ENCODE data around the gene IFT22.
A peak's percentile ranks its signal among the peaks of the same experiment; 100 is the strongest.
"Not testable (repeated sequence)": the region's sequence is repeated elsewhere in the genome, so short reads cannot be mapped to it uniquely, and the experiment has no call there.

The IFT22 gene

GRCh38 chr7:101321491-101322401 lies at the start of gene IFT22:
TSS of gene IFT22 (minus strand) at chr7:101321812. CDS start at chr7:101321709, 103 bp downstream.
- DNase-seq (ENCODE audit: low read depth in 2 of 2): peak; percentile 66 to 71

- no peak for DNase-seq (ENCODE audit: low read depth in 2 of 2)
Measured at GRCh38 chr7:101370836-101371235, 49.2 kb upstream of the IFT22 start.

GRCh38 chr7:101368422-101369165 lies 47.0 kb upstream of the IFT22 start:
- DNase-seq (ENCODE audit: low read depth in 2 of 2): no peak

DNA sequence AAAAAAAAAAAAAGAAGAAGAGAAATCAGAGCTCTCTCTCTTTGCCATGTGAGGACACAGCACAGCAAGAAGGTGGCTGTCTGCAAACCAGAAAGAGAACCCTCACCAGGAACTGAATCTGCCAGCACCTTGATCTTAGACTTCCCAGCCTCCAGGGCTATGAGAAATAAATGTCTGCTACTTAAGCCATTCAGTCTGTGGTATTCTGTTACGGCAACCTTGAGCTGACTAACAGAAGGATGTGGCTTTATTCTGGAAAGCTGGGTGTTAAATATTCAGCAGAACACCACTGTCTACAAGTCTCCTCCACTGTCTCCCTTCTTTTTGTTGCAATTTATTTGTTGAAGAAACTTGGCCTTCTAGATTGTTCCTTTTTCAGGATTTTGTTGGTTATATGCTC lies 46.1 kb upstream of the IFT22 start:
- no peak for DNase-seq (ENCODE audit: low read depth in 2 of 2)

DNA sequence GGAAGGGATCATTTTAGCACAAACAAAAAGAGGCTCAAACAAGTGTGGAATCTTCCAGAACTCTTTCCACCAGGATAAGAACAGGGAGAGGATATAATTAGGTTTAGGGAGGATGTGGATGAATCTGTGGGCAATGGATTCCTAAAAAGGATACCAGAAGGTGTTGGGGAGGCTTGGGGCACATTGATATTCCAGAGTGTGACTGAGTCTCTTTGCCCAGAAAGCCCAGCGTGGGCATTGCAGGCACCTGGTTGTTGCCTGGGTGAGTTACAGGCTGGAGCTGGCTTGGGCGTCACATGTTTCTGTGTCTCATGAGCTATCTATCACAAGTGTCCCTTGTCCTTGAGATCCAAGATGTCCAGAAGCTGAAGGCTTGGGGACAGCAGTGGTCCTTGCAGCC lies 44.3 kb upstream of the IFT22 start:
- no peak for DNase-seq (ENCODE audit: low read depth in 2 of 2)

DNA sequence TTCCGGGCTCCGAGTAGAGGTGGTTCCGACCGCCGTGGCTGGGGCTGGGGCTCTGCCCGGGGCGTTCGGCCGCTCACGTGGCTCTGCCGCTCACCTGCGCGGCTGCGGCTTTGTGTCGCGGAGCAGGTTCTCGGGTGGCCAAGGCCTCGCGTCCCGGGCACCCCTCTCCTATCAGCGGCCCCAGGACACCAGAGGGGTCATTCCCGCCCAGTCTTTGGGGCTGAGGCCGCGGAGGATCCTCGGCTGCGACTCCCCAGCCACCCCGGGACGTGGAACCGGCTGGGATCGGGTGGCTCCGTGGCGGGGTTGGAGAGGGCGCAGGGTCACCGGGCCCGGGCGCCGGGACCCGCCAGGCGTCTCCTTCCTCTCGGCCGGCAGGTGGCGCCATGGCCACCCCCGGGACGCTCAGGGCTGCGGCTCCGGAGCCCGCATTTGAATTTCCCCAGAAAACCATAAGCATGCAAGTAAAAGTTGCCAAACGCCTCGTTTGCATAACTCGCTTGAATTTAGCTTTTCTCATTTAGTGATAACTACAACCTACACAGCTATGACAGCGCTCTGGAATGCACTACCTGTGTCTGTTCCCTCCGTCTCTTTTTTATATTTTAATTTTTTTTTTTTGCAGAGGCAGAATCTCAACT lies 42.2 kb upstream of the IFT22 start:
- DNase-seq (ENCODE audit: low read depth in 2 of 2): peak; percentile 24 to 31

DNA sequence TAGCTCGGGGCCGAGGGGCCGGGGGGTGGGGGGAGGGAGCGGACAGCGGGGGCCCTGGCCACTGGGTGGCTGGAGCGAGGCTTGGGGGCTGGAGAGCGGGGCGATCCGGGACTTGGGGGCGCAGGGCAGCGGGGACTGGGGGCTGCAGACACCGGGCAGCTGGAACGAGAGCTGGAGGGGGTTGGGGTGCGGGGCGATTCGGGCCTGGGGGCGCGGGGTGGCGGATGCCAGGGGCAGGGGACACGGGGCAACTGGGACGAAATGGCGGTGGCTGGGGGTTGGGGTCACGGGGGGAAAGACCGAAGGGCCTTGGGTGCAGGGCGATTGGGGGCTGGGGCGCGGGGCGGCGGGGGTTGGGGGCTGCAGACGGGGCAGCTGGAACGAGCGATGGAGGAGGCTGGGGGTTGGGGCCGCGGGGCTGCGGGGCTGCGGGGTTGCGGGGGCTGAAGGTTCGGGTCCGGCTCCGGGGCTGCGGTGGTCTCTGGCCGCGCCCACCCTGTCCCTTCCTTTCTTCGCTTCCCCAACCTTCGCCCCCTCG lies 41.7 kb upstream of the IFT22 start:
- no peak for DNase-seq (ENCODE audit: low read depth in 2 of 2)

DNA sequence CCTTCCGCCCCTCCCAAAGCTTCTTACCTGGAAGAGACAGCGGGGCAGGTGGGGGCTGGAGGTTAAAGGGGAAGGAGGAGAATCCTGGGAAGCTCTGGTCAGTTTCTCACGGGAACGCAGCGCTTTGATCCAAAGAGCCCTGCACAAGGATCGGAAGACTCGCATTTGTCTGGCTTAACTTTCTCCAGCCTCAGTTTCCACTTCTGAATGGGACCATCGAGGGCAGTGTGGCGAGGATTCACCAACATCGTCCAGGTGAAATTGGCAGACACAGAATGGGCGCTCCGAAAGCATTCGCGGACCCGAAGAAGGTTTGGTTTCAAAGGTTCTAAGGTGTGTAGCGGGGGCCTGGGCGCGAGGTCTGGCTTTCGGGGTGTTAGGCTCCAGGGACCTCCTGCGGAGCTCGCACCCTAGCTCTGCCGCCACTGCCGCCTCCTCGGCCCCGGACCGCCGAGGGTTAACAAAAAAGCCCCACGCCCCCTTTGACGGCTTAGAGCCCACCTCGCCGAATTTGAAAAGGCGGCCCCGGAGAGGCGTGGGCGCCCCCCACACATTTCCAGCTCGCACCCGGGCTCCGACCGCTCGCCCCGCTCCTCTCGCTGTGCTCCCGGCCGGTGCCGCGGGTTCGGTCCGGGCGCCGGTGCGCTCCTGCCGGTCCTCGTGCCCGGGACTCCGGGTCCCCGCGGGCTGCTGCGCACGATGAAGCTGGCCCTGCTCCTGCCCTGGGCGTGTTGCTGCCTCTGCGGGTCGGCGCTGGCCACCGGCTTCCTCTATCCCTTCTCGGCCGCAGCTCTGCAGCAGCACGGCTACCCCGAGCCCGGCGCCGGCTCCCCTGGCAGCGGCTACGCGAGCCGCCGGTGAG lies 41.0 kb upstream of the IFT22 start, which contains the start of gene COL26A1:
Gene COL26A1 (plus strand): TSS at position 542 of the 862 bp plus-strand sequence. CDS start 158 bp downstream, at position 700.
- no peak for DNase-seq (ENCODE audit: low read depth in 2 of 2)

DNA sequence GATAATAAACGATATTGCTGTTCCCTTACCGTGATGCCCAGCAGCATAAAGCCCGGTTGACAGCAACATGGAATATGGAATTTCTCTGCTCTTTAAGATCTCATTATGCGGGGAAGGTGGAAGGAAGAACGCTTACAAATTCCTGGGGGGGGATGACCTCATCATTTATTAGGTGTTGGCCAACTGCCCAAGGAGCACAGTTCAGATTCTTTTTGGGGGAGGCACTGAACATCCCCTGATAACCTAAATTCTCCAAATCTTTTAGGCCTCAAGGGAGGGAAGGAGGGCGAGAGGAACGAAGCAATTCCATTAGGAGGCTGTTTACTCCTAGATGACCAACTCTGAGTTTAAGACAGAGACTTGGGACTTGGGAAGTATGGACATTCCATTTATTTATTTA lies 35.8 kb upstream of the IFT22 start:
- DNase-seq (ENCODE audit: low read depth in 2 of 2): no peak

DNA sequence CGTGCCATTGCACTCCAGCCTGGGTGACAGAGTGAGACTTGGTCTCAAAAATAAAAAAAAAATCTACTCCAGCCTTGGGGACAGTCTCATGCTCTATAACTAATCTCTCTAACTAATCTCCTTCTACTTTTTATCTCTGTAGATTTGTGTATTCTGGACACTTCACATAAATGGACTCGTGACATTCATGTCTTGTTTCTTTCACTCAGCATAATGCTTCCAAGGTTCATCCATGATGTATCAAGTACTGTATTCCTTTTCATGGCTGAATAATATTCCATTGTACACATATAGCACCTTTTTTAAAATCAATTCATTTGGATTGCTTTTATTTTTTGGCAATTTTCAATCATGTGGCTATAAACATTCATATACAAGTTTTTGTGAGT lies 31.3 kb upstream of the IFT22 start:
- no peak for DNase-seq (ENCODE audit: low read depth in 2 of 2)

DNA sequence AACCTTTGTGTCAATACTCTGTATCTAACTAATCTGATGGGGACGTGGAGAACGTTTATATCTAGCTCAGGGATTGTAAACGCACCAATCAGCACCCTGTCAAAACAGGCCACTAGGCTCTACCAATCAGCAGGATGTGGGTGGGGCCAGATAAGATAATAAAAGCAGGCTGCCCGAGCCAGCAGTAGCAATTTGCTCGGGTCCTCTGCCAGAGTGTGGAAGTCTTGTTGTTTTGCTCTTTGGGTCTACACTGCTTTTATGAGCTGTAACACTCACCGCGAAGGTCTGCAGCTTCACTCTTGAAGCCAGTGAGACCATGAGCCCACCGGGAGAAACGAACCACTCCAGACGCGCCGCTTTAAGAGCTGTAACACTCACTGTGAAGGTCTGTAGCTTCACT lies 27.7 kb upstream of the IFT22 start:
- DNase-seq (ENCODE audit: low read depth in 2 of 2): not testable (repeated sequence)

DNA sequence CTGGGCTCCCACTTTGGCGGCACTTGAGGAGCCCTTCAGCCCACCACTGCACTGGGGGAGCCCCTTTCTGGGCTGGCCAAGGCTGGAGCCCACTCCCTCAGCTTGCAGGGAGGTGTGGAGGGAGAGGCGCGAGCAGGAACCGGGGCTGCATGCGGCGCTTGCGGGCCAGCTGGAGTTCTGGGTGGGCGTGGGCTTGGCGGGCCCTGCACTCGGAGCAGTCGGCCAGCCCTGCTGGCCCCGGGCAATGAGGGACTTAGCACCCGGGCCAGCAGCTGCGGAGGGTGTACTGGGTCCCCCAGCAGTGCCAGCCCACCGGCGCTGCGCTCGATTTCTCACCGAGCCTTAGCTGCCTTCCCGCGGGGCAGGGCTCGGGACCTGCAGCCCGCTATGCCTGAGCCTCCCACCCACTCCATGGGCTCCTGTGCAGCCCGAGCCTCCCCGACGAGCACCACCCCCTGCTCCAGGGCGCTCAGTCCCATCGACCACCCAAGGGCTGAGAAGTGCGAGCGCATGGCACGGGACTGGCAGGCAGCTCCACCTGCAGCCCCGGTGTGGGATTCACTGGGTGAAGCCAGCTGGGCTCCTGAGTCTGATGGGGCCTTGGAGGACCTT lies 26.9 kb upstream of the IFT22 start:
- DNase-seq (ENCODE audit: low read depth in 2 of 2): not testable (repeated sequence)

- no peak for DNase-seq (ENCODE audit: low read depth in 2 of 2)
Measured at GRCh38 chr7:101347477-101347876, 25.9 kb upstream of the IFT22 start.

DNA sequence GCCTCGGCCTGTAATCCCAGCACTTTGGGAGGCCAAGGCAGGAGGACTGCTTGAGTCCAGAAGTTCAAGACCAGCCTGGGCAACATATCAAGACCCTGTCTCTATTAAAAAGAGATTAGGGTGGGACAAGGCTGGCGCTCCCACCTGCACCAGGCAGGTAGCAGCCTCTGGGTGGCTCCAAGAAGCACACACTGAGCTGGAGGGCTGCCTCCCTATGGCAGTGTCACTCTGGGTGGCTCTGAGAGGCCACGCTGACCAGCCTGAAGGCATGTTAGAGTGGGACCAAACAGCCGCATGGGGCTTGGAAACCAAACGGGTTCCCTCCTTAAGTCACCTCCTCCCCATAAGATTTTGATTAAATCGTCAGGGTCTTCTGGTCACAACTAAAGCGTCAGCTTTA lies 21.3 kb upstream of the IFT22 start:
- DNase-seq (ENCODE audit: low read depth in 2 of 2): no peak

- DNase-seq (ENCODE audit: low read depth in 2 of 2): no peak
Measured at GRCh38 chr7:101340379-101340778, 18.8 kb upstream of the IFT22 start.

GRCh38 chr7:101333912-101334311 lies 12.3 kb upstream of the IFT22 start:
- DNase-seq (ENCODE audit: low read depth in 2 of 2): no peak

GRCh38 chr7:101332026-101332425 lies 10.4 kb upstream of the IFT22 start:
- no peak for DNase-seq (ENCODE audit: low read depth in 2 of 2)

- no peak for DNase-seq (ENCODE audit: low read depth in 2 of 2)
Measured at GRCh38 chr7:101330011-101330484, 8.4 kb upstream of the IFT22 start.

DNA sequence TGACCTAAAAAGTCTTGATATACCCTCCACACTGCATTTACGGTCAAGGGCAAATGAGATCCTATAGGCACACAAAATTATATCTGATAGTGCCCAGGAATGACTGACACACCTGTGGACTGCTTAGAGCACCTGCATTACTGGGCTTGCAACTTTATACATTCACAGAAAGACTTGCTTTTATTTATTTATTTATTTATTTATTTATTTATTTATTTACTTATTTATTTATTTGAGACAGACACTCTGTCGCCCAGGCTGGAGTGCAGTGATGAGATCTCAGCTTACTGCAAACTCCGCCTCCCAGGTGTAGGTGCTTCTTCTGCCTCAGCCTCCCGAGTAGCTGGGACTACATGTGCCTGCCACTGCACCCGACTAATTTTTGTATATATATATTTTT lies 6.5 kb upstream of the IFT22 start:
- DNase-seq (ENCODE audit: low read depth in 2 of 2): no peak

DNA sequence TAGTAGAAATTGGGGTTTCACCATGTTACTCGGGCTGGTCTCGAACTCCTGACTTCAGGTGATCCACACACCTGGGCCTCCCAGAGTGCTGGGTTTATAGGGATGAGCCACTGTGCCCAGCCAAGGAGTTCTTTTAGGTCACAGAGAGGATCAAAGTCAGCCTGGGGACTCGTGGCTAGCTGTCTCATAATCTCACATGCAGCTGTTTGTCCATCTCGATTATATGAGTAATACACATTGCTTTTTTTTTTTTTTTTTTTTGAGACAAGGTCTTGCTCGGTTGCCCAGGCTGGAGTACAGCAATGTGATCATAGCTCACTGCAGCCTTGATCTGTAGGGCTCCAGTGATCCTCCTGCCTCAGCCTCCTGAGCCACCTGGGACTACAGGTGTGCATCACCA lies 2.2 kb downstream of the IFT22 start:
- DNase-seq (ENCODE audit: low read depth in 2 of 2): no peak

Measured in stimulated activated CD8-positive, alpha-beta memory T cell treated with anti-CD3 and anti-CD28 coated beads, Interleukin-15, amount 100 ng/mL, for 4 hours (primary cell).